RWPE2 (cell line): ENCODE measurements around the gene WWP2.
A peak's percentile ranks its signal among the peaks of the same experiment; 100 is the strongest.

Experiments used
- ATAC-seq: fragments of 200-7000 bp; cut with Tn5 transposase; 3 replicates; pipeline ENCODE4 v1.9.1; 2021; ENCODE audit warnings: low read depth
- DNase-seq: peaks from one replicate; pipeline ENCODE4 v3.0.0-alpha.2; 2020; ENCODE audit warnings: low spot score
- H3K27ac ChIP-seq: fragments of 450-650 bp; 2 replicates; pipeline ENCODE4 v1.5.1; 2017; ENCODE audit warnings: mild to moderate bottlenecking; ENCODE audit not compliant: poor library complexity, severe bottlenecking
- H3K27me3 ChIP-seq: fragments of 250-450 bp; sonication (Bioruptor Pico); 2 replicates; pipeline ENCODE4 v1.5.1; 2021; ENCODE audit warnings: mild to moderate bottlenecking, moderate library complexity; ENCODE audit not compliant: insufficient read depth, poor library complexity, severe bottlenecking
- H3K36me3 ChIP-seq: fragments of 250-450 bp; sonication (Bioruptor Pico); 2 replicates; pipeline ENCODE4 v1.5.1; 2020; ENCODE audit warnings: low read depth, mild to moderate bottlenecking, moderate library complexity
- H3K4me1 ChIP-seq: fragments of 250-450 bp; sonication (Bioruptor Pico); 2 replicates; pipeline ENCODE4 v1.5.1; 2021; ENCODE audit warnings: mild to moderate bottlenecking, moderate library complexity; ENCODE audit not compliant: insufficient read depth, poor library complexity, severe bottlenecking
- H3K4me3 ChIP-seq: fragments of 250-450 bp; sonication (Bioruptor Pico); 2 replicates; pipeline ENCODE4 v1.5.1; 2021; ENCODE audit warnings: mild to moderate bottlenecking, moderate library complexity; ENCODE audit not compliant: severe bottlenecking
- H3K9me3 ChIP-seq: fragments of 250-450 bp; sonication (Bioruptor Pico); 2 replicates; pipeline ENCODE4 v1.5.1; 2021; ENCODE audit warnings: mild to moderate bottlenecking, moderate library complexity; ENCODE audit not compliant: severe bottlenecking
- CTCF ChIP-seq: fragments of 450-650 bp; IDR thresholded peaks from one replicate; pipeline ENCODE4 v1.5.1; 2017; ENCODE audit warnings: mild to moderate bottlenecking, moderate library complexity; ENCODE audit not compliant: poor library complexity, severe bottlenecking

The WWP2 gene

DNA sequence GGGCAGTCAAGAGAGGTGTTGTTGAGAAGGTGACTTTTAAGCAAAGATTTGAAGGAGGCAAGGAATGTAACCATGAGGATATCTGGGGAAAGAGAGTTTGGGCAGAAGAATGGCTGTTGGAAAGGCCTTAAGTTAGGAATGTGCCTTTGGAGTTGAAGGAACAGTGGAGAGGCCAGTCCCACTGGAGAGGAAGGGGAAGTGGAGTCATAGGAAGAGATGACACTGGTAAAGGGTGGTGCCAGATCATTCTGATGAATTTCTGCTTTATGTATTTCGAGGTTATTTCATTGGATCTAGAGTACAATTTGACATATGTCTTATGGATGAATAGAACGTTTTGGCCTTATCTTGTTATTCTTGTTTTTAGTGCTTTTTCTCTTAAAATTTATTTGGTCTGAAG lies 93.5 kb downstream of the WWP2 start:
- H3K27me3 ChIP-seq = no peaks in the 10 kb centered on the region
- no peaks in the 10 kb centered on the region for H3K36me3 ChIP-seq
- H3K9me3 ChIP-seq = no peaks in the 10 kb centered on the region
- no peak overlapping the region for H3K27ac ChIP-seq
- no peak overlapping the region for H3K4me3 ChIP-seq
- ATAC-seq = no peak
- no peak for DNase-seq
- TF ChIP-seq CTCF = no peak
- H3K4me1 ChIP-seq = no peaks in the 10 kb centered on the region

DNA sequence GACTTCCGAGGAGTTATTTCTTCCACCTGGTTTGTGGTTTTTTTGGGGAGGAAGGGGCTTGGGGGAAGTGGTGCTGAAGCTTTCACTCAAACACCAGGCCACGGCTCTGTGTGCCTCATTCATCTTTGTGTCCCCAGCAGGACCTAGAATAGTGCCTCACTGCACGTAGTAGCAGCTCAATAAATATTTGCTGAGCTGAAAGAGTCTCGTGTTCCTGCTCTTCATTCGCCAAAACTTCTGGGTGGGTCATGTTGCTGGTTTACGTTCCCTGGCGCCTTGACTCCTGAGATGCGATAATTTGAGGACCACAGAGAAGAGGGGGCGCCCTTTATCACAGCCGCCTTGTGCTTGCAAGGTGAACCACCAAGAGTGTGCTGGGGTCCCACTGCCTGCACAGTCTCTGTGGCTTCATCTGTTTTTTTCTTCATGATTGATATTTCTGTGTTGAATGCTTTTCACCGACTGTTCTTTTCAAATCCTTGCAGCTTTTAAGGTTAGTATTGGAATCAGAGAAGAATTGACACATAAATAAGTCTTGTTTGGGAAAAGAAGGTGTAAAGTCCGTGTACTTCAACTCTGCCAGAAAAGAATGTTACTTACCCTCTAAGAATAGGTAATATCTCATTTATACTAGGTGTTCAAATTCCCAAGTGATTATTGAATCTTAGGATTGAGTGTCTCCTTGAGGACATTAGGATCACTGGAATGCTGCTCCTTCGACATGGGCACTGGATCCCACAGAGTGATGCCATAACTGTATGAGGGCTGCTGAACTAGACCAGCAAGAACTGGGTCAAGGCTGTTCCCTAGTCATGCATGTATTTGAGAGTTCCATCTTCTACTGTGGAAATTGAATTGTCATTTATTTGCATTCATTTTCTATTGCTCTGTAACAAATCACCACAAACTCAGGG lies 96.3 kb downstream of the WWP2 start:
- Histone ChIP-seq H3K4me3 (no peak overlapping the region), H3K9me3 (no peaks in the 10 kb centered on the region), H3K27me3 (no peaks in the 10 kb centered on the region), H3K36me3 (no peaks in the 10 kb centered on the region), H3K27ac (no peak overlapping the region), H3K4me1 (no peaks in the 10 kb centered on the region)
- no peak for TF ChIP-seq CTCF
- no peak for ATAC-seq
- DNase-seq = no peak

- peak; percentile 57; the same call in 2 of the 3 replicates for ATAC-seq
- Histone ChIP-seq H3K9me3 (no peaks in the 10 kb centered on the region), H3K36me3 (no peaks in the 10 kb centered on the region), H3K4me3 (no peak overlapping the region), H3K27ac (no peak overlapping the region), H3K4me1 (no peaks in the 10 kb centered on the region), H3K27me3 (no peaks in the 10 kb centered on the region)
- DNase-seq = no peak
- TF ChIP-seq CTCF = peak; percentile 59
These were observed 97.2 kb downstream of the WWP2 start for GRCh38 chr16:69859105-69859989.

DNA sequence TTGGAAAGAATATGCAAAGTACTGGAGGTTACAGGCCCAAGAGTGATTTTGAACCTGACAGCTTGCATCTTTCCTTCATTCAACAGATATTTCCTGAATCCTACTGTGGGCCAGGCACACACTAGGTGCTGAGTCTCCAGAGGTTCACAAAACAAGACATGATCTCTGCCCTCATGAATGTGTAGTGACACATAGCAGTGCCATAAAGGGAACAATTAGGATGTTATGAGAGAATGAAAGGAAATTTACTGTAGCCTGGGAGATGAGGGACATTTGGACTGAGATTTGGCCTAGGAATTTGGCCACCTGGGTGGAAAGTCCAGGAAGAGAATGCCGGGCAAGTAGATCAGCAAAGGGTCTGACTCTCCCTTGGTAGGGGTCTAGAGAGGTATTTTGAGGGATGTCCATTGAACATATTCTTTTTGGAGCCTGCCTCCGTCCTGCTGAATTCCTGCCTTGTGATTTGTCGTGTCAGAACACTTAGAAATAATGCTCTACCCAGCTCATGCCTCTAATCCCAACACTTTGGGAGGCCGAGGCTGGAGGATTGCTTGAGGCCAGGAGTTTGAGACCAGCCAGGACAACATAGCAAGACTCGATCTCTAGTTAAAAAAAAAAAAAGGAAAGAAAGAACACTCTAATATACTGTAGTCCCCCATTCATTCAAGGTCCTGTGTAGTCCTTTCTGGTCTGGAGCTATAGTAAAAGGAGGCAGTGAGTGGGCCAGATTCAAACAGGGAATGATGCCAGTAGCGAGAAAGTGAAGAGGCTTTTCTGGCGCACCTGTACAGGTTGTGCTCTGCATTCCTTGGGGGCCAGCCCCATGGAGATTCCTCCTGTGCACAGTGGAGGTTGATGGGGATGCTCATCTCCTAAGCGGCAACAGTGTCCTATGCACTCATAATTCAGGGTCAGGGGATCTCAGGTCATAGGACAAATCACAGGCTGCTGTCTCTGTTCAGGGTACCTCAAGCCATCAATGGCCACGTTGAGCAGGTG lies 98.4 kb downstream of the WWP2 start:
- H3K27ac ChIP-seq = no peak overlapping the region
- no peaks in the 10 kb centered on the region for H3K4me1 ChIP-seq
- H3K4me3 ChIP-seq = no peak overlapping the region
- H3K36me3 ChIP-seq = no peaks in the 10 kb centered on the region
- TF ChIP-seq CTCF = no peak
- no peak for DNase-seq
- H3K27me3 ChIP-seq = no peaks in the 10 kb centered on the region
- no peak for ATAC-seq
- no peaks in the 10 kb centered on the region for H3K9me3 ChIP-seq
